ENCODE data around the gene OS9.

OS9 gene

DNA sequence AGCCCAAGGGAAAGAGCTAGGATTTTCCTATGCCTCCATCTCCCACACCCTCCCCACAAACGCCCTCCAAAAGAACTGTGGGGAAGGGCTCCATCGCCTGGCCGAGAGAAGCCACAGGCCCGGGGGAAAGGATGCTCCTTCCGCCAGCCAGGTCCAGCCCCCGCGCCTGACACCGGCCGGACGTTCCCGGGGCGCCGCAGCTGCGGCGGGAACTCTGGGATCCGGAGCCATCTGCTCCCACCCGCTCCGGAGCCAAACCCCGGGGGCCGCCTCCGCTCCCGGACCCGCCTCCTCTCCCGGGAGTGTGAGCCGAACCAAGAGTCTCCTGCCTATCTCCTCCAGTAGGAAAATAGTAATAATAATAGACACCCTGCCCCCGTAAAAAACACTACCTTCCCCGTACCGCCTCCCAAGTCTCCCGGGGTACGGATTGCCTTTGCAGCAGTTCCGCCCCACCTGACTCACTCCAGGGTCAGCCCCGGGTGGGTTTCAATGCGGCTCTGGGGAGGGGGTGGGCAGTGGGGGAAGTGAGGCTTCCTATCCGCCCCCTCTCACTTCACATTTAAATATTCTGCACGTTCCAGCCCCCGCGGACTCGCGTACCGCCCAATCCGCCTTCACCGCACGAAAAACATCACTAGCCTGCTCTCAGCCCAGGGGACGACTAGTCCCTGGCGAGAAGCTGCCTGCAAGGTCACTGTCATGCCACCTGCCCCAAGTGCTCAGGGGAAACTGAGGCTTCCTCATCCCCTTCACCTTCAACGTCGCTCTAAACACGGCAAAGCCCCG, 42.2 kb downstream of the OS9 start:
- TF ChIP-seq, protein P1, sequence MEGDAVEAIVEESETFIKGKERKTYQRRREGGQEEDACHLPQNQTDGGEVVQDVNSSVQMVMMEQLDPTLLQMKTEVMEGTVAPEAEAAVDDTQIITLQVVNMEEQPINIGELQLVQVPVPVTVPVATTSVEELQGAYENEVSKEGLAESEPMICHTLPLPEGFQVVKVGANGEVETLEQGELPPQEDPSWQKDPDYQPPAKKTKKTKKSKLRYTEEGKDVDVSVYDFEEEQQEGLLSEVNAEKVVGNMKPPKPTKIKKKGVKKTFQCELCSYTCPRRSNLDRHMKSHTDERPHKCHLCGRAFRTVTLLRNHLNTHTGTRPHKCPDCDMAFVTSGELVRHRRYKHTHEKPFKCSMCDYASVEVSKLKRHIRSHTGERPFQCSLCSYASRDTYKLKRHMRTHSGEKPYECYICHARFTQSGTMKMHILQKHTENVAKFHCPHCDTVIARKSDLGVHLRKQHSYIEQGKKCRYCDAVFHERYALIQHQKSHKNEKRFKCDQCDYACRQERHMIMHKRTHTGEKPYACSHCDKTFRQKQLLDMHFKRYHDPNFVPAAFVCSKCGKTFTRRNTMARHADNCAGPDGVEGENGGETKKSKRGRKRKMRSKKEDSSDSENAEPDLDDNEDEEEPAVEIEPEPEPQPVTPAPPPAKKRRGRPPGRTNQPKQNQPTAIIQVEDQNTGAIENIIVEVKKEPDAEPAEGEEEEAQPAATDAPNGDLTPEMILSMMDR (IDR thresholded peaks at IDR 0.05; ENCODE audit: insufficient read depth, low read depth, low read length, missing control alignments) = peak; percentile 21
- no peak for DNase-seq (ENCODE audit: low read depth)
- no peak overlapping the region for H3K4me3 ChIP-seq (ENCODE audit: low read length)

DNA sequence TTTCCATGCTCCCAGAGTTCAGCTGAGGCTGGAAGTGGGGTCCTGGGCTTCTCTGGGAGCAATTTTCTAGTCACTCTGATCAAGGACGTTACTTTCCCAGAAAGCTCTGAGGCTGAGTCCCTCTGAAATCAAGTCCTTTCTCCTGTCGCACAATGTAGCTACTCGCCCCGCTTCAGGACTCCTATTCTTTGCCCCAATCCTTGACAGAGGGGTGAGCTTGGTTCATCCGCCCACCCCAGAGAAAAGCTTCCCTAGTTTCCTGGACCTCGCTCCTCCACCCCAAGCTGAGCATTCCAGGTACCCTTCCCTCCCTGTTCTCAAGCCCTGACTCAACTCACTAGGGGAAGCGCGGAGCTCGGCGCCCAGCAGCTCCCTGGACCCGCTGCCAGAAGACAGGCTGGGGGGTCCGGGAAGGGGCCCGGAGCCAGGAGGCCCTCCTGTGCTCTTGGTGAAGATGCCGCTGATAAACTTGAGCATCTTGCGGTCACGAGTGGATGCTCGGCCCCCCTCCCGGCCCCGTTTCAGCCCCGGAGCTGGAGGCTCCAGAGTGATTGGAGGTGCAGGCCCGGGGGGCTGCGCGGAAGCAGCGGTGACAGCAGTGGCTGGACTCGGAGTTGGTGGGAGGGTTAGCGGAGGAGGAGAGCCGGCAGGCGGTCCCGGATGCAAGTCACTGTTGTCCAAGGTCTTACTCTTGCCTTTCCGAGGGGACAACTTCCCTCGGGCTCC, 43.0 kb downstream of the OS9 start:
- no peak overlapping the region for H3K4me3 ChIP-seq (ENCODE audit: low read length)
- no peak for DNase-seq (ENCODE audit: low read depth)
- TF ChIP-seq, protein P1 (IDR thresholded peaks at IDR 0.05; ENCODE audit: insufficient read depth, low read depth, low read length, missing control alignments) = no peak

DNA sequence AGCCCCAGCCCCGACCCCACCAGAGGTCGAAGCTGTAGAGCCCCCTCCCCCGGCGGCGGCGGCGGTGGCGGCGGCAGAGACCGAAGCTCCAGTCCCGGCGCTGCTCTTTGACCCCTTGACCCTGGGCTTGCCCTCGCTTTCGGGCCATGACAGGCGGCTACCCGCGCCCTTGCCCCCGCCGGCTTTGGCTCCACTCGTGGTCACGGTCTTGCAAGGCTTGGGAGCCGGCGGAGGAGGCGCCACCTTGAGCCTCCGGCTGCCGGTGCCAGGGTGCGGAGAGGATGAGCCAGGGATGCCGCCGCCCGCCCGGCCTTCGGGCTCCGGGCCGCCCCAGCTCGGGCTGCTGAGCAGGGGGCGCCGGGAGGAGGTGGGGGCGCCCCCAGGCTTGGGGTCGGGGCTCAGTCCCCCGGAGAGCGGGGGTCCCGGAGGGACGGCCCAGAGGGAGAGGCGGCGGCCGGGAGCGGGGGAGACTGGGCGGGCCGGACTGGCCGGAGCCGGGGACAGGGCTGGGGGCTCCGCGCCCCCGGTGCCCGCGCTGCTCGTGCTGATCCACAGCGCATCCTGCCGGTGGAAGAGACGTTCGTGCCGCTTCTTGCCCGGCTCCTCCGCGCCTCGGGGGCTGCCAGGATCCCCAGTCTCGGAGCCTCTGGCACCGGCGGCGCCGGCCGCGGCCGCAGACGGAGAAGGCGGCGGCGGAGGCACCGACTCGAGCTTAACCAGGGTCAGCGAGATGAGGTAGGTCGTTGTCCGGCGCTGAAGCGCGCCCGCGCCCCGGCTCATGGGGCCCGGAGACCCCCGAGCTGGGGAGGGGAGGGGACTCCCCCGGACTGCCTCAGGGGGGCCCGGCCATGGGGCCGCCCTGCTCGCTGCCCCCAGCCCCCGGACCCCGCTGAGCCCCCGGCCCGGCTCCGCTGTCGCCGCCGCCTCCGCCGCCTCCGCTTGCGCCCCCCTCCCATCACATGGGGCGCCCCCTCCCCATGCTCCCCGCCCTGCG, 43.8 kb downstream of the OS9 start:
- TF ChIP-seq, protein P1 (IDR thresholded peaks at IDR 0.05; ENCODE audit: insufficient read depth, low read depth, low read length, missing control alignments) = peak; percentile 16
- no peak for DNase-seq (ENCODE audit: low read depth)
- no peak overlapping the region for H3K4me3 ChIP-seq (ENCODE audit: low read length)

DNA sequence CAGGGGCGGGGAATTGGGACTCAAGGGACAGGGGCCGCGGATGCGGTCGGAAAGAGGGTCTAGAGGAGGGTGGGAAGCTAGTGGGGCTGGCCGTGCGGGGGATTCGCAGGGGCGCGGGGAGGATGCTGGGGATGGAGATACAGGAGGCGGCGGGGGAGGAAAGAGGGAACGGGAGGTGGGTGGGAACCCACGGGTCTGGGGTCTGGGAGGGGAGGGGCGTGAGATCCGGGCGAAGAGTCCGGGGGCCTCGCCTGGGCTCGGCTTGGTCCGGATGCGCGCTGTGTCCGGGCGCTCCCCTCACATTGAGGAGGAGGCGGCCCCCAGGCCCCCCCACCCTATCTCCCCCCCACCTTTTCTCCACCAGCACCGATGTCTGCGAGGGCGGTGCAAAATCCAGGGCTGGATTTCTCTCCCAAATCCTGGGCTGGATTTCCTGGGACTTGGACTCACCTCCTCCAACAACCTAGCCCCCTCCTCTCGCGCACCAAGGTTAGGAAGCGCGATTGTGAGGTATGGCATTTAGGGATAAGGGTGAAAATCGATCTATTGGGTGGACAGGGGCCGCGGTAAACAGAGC, 44.8 kb downstream of the OS9 start, which contains the start of gene AGAP2:
Gene AGAP2, minus strand, starts transcription at position 82 of the 577 bp plus-strand sequence. CDS start 496 bp downstream, outside the sequence.
- TF ChIP-seq, protein P1 (IDR thresholded peaks at IDR 0.05; ENCODE audit: insufficient read depth, low read depth, low read length, missing control alignments) = no peak
- DNase-seq (ENCODE audit: low read depth) = no peak
- H3K4me3 ChIP-seq (ENCODE audit: low read length) = no peak within 1 kb of the TSS

GRCh38 chr12:57739387-57739786, 45.5 kb downstream of the OS9 start:
- DNase-seq (ENCODE audit: low read depth) = no peak
- TF ChIP-seq, protein P1 (IDR thresholded peaks at IDR 0.05; ENCODE audit: insufficient read depth, low read depth, low read length, missing control alignments) = no peak
- no peak overlapping the region for H3K4me3 ChIP-seq (ENCODE audit: low read length)

DNA sequence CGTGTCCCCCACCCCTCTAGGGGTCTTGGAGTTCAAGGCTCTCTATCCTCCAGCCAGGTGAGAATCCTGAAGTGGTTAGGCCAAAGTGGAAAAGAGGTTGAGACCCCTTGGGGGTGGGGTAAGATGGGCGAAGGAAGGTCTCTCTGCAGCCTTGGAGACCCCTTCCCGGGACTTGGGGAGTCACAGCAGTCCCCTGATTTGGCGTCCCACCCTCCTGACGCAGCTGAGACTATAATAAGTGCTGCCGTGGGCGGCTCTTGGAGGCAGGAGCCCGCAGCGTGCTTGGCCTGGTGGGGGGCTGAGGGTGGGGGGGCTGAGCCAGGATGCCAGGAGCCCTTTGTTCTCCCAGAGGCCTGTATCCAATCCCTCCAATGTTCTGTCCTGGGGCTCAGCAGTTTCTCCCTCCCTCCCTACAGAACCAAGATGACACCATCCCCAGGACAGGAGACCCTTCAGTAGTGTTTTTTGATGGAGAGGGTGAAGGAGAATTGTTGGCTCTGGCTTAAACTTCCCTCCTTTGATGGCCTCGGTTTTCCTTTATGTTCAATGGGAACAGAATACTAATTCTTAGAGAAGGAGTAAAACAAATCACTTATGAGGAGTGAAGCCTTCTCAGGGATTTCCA, 46.1 kb downstream of the OS9 start:
- H3K4me3 ChIP-seq (ENCODE audit: low read length) = no peak overlapping the region
- no peak for DNase-seq (ENCODE audit: low read depth)

More for the DNA sequence above, 46.1 kb downstream of the OS9 start:
- TF ChIP-seq, protein P1 (IDR thresholded peaks at IDR 0.05; ENCODE audit: insufficient read depth, low read depth, low read length, missing control alignments) = no peak
